Measurements from ENCODE around the gene MRGPRX4.

MRGPRX4 gene

DNA sequence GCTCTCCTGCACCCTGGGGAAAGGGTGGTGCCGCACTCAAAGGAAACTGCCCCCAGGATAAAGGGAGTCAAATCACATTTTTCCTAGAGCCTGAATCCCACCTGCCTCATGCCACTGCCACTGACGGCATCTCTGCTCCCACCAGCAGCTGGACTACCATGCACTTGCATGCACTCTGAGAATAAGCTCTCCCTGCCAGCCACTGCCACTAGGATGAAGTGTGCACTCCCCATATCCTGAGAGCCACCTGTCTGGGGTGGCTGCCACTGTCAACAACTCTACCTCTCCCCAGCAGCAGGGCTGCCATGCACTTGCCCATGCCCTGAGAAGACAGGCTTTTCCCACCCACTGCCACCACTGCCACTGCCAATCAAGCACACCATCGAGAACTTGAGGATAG, 31.6 kb downstream of the MRGPRX4 start:
- no peak for DNase-seq (ENCODE audit: extremely low spot score, insufficient read length, low read depth)
- no peak for FAIRE-seq

DNA sequence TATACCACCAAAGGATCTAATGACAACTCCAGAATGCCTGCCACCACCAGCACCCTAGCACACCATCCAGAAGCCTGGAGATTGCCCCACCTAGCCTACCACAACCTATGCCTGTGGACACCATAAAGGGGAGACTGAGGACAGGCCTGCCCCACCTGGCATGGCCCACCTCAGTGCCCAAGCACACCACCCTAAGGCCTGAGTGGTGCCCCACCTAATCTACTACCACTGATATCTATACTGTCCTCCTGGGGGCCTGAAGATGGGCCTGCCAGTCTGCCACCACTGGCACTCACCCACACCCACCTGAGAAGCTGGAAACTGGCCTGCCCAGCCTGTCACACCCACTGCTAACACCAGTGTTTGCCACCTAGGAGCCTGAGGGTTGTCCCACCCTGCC, 32.1 kb downstream of the MRGPRX4 start:
- no peak for DNase-seq (ENCODE audit: extremely low spot score, insufficient read length, low read depth)
- FAIRE-seq, result no peak

DNA sequence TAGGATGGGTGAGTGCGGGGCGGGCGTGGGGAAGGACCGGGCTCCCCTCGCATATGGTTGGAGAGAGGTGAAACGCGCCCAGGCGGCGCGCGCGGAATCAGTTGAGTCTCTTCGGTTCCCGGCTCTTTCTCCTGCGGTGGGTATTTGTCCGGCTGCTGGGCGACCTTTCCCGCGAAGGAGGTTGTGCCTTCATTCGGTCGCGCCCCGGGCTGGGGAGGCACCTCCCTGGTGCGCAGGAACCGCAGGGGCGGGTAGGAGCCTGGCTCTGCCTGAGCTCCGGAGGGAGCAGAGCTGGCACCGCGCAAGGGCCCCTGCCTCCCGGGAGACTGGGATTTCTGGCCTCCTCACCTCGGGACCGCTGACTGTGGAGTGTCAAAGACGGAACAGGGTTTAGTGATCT, 36.4 kb downstream of the MRGPRX4 start:
- DNase-seq (ENCODE audit: extremely low spot score, insufficient read length, low read depth) (no peak), FAIRE-seq (no peak)

DNA sequence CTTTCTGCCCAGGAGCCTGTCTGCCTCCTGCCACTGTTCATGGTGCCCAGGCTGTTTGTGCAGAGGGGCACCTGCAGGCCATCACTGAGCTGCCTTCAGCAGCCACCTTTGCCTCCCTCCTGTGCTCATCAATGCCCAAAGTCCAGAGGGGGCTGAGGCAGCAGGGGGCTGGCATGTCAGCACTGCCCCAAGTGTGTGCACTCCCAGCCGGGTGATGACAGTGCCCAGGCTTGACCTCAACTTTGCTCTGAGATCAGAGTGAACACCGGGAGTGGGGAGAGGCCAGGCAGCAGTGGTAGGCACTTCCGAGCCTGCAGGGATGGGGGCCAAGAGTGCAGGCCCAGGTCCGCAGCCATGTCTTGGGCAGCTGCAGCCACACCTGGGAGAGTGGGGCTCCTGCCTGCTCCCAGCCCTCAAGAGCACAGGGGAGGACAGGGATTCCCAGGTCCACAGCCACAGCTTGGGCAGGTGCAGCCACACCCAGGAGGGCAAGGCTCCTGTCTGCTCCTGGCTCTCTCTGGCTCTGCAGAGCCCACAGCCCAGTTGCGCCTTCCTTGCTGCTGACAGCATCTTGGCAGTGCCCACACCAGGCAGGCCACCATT, 48.7 kb downstream of the MRGPRX4 start:
- FAIRE-seq (no peak), DNase-seq (ENCODE audit: extremely low spot score, insufficient read length, low read depth) (no peak)

DNA sequence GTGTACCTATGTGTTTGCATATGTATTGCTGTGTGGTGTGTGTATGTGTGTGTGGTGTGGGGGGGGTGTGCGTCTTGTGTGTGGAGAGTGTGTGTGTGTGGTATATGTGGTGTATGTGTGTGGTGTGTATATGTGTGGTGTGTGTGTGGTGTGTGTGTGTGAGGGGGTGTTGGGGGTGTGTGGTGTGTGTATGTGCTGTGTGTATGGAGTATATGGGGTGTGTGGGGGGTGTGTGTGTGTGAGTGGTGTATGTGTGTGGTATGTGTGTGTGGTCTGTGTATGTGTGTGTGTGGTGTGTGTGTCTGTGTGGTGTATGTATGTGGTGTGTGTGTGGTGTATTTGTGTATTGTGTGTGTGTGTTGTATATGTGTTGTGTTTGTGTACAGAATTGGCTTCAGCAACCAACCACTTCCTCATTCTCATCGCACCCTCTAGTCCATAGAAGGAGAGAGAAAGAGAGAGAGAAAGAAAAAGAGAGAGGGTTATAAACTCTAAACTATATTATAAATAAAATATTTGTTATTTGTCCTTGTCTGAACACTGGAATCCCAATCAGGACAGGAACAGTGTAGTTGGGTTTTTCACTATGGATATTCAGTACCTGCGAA, 50.3 kb downstream of the MRGPRX4 start:
- FAIRE-seq (no peak), DNase-seq (ENCODE audit: extremely low spot score, insufficient read length, low read depth) (no peak)

All from GM18507 (cell line).